Keratinocyte (primary cell): ENCODE results near the gene DENND4A. TPM values are rescaled to one million over a fixed set of nuclear protein-coding genes. Genes with fewer than 3 reads are reported as not detected.

Experiments used
- DNase-seq: peaks from one replicate; pipeline ENCODE4 v3.0.0-alpha.2; 2011; ENCODE audit warnings: low read depth, missing footprints, low spot score
- FAIRE-seq: peaks from 2 replicates; lab custom pipeline; 2011; peaks lifted over from hg19 to GRCh38; lab: Jason Lieb, UNC
- H2AFZ ChIP-seq: 2 replicates; pipeline ENCODE4 v1.6.0; 2012; ENCODE audit warnings: low read length, control low read depth, inconsistent platforms; ENCODE audit not compliant: control insufficient read depth
- H3K27ac ChIP-seq: 2 replicates; pipeline ENCODE4 v1.5.1; 2011; ENCODE audit warnings: low read length; ENCODE audit not compliant: control insufficient read depth, insufficient read depth
- H3K27me3 ChIP-seq: 3 replicates; pipeline ENCODE4 v1.6.0; 2011; ENCODE audit warnings: low read length; ENCODE audit not compliant: control insufficient read depth, insufficient read depth; ENCODE audit errors: extremely low read depth
- H3K36me3 ChIP-seq, 2 experiments: 2 replicates in 1 of 2; 3 replicates in 1 of 2; pipeline ENCODE4 v1.5.1; 2011; ENCODE audit warnings: low read length in 2 of 2, mild to moderate bottlenecking in 1 of 2; ENCODE audit not compliant: control insufficient read depth in 2 of 2, insufficient read depth in 2 of 2; ENCODE audit errors: extremely low read depth in 1 of 2
- H3K4me1 ChIP-seq: 3 replicates; pipeline ENCODE4 v1.5.1; 2011; ENCODE audit warnings: low read length; ENCODE audit not compliant: control insufficient read depth, insufficient read depth; ENCODE audit errors: extremely low read depth
- H3K4me2 ChIP-seq: 3 replicates; pipeline ENCODE4 v1.6.0; 2011; ENCODE audit warnings: low read depth, low read length; ENCODE audit not compliant: control insufficient read depth, insufficient read depth; ENCODE audit errors: extremely low read depth
- H3K4me3 ChIP-seq, 3 experiments: fragments of 200-600 bp in 1 of 3; sonication (generic) in 1 of 3; 2 replicates in 2 of 3; 3 replicates in 1 of 3; pipeline ENCODE4 v1.5.1; 2011 to 2016; ENCODE audit warnings: low read length in 3 of 3, mild to moderate bottlenecking in 3 of 3, control low read depth in 2 of 3, inconsistent platforms in 1 of 3, low read depth in 1 of 3, mixed read lengths in 1 of 3, mixed run types in 1 of 3, moderate library complexity in 1 of 3; ENCODE audit not compliant: control insufficient read depth in 2 of 3, insufficient read depth in 2 of 3; ENCODE audit errors: extremely low read depth in 1 of 3
- H3K79me2 ChIP-seq: 2 replicates; pipeline ENCODE4 v1.6.0; 2012; ENCODE audit warnings: low read length; ENCODE audit not compliant: control insufficient read depth, insufficient read depth
- H3K9ac ChIP-seq: 3 replicates; pipeline ENCODE4 v1.6.0; 2011; ENCODE audit warnings: low read length; ENCODE audit not compliant: control insufficient read depth, insufficient read depth; ENCODE audit errors: extremely low read depth
- H3K9me1 ChIP-seq: 3 replicates; pipeline ENCODE4 v1.6.0; 2011; ENCODE audit warnings: low read length; ENCODE audit not compliant: control insufficient read depth, insufficient read depth; ENCODE audit errors: extremely low read depth
- H3K9me3 ChIP-seq: 2 replicates; pipeline ENCODE4 v1.5.1; 2012; ENCODE audit warnings: low read depth, low read length; ENCODE audit not compliant: control insufficient read depth
- H4K20me1 ChIP-seq: 3 replicates; pipeline ENCODE4 v1.6.0; 2011; ENCODE audit warnings: low read length; ENCODE audit not compliant: control insufficient read depth, insufficient read depth; ENCODE audit errors: extremely low read depth
- CTCF ChIP-seq, 3 experiments: IDR thresholded peaks in 1 of 3; conservative IDR thresholded peaks in 1 of 3; optimal IDR thresholded peaks in 1 of 3; 2 replicates in 2 of 3; 3 replicates in 1 of 3; pipeline versions ENCODE3 to v1.5.1; 2011; ENCODE audit warnings: low read length in 3 of 3, mild to moderate bottlenecking in 3 of 3, moderate library complexity in 2 of 3, control low read depth in 1 of 3, inconsistent platforms in 1 of 3; ENCODE audit not compliant: insufficient read depth in 2 of 3; ENCODE audit errors: extremely low read depth in 1 of 3
- EZH2 ChIP-seq: IDR thresholded peaks from one replicate; pipeline ENCODE4 v1.6.1; 2012; ENCODE audit warnings: inconsistent platforms, mild to moderate bottlenecking, low read length, moderate library complexity
- dilution Hi-C: fragments of 300-500 bp; cut with MboI; formaldehyde crosslinking; loops from one replicate; pipeline ENCODE4 v1.7.0; 2020; ENCODE audit warnings: low sequenced_read_pairs; ENCODE audit not compliant: extremely low pct_ligation_motif_present
- polyA minus RNA-seq, 3 experiments: library from RNA; depleted of rRNA, polyadenylated mRNA; stranded (reverse); fragments of >200 nt; gene quantifications; 1 replicate in 1 of 3; 2 replicates in 1 of 3; 3 replicates in 1 of 3; pipeline ENCODE4 v1.2.3, GENCODE V29; 2011
- polyA plus RNA-seq, 5 experiments: library from polyadenylated mRNA; depleted of rRNA in 3 of 5; stranded (reverse) in 3 of 5; stranded (forward) in 1 of 5; unstranded in 1 of 5; fragments of >200 nt; gene quantifications; 1 replicate in 1 of 5; 2 replicates in 3 of 5; 3 replicates in 1 of 5; pipeline versions ENCODE4 v1.2.1 to v1.2.3, GENCODE V29; 2011 to 2012; ENCODE audit warnings: missing spikeins in 2 of 5, low read depth in 1 of 5, low replicate concordance in 1 of 5

Gene DENND4A
- 6.0 to 10.0 TPM (median 6.5 TPM) in 3 replicates for polyA plus RNA-seq
- polyA plus RNA-seq (2011; ENCODE audit: low read depth): 9.5 TPM
- 3.8 and 8.8 TPM in 2 replicates for polyA plus RNA-seq (2011; cell fraction: cytosol; rRNA removed)
- polyA plus RNA-seq (2011; cell fraction: nucleus; rRNA removed): 11.6 and 13.3 TPM in 2 replicates
- 3.3 and 6.9 TPM in 2 replicates for polyA plus RNA-seq (2012; ENCODE audit: low replicate concordance)
- polyA minus RNA-seq: 7.0 to 31.9 TPM (median 18.5 TPM) in 3 replicates
- 9.0 TPM for polyA minus RNA-seq (2011; cell fraction: cytosol; rRNA and poly(A)+ RNA removed)
- 23.4 and 39.9 TPM in 2 replicates for polyA minus RNA-seq (2011; cell fraction: nucleus; rRNA and poly(A)+ RNA removed)

DNA sequence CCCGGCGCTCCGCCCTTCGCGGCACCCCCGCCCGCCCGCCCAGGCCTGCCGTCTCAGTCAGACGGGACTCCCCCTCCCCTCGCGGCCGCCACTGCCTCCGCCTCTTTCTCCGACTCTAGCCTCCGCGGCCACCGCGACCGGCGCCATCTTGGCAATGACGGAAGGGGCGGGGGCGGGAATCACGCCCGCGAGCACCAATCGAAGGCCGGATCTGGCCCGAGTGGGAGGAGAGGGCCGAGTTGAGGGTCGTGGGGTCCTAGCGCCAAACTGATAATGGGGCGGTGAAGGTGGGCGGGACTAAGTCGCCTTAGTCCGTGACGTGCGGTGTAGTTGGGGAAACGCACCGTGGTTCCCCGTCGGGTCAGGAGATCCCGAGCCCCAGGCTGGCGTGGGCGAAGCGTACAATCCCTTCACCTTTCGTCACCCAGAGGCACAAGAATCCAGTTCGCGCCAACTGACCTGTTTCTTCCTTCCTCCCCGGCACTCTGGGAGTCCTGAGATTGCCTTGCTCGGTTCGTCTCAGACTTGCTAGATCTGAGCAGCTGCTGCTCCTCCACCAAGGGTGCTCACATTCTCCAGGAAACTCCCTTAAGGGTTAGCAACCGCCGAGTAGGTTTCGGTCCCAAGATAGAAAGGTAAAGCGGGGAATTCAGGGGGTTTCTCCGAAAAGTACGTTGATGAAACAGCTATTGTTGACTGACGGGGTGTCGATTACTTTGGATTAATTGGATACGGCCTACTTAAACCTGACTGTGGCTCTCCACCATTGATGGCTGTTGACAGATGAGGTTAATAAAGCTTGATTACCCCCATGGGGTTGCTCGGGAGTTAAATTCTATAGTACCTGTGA, at the start of gene DENND4A:
DENND4A (minus strand) TSS at position 156 of the 850 bp plus-strand sequence. CDS start 35,843 bp downstream, outside the sequence.
- peak within 1 kb of the TSS; percentile 89 for H2AFZ ChIP-seq
- dilution Hi-C loops: no loop called here
- TF ChIP-seq CTCF (optimal IDR thresholded peaks at IDR 0.05 in 1 of 3, IDR thresholded peaks at IDR 0.05 in 1 of 3, conservative IDR thresholded peaks at IDR 0.05 in 1 of 3; ENCODE audit: extremely low read depth in 1 of 3, insufficient read depth in 2 of 3, low read length in 3 of 3) (no peak), EZH2 (no peak)
- peaks cover 33% of the 10 kb centered on the region for H3K4me1 ChIP-seq
- H3K9me1 ChIP-seq: no peaks in the 10 kb centered on the region
- peak within 1 kb of the TSS; percentile 86 to 91 (median 90) for H3K4me3 ChIP-seq
- peak; percentile 34 for FAIRE-seq
- H3K36me3 ChIP-seq: no peaks in the 10 kb centered on the region
- peak within 1 kb of the TSS; percentile 95 for H3K9ac ChIP-seq
- H3K27ac ChIP-seq: peak within 1 kb of the TSS; percentile 98
- DNase-seq: peak; percentile 90
- H3K27me3 ChIP-seq: no peaks in the 10 kb centered on the region
- no peaks in the 10 kb centered on the region for H4K20me1 ChIP-seq
- H3K4me2 ChIP-seq: peak within 1 kb of the TSS; percentile 98
- H3K79me2 ChIP-seq: peaks cover 24% of the 10 kb centered on the region
- H3K9me3 ChIP-seq: no peaks in the 10 kb centered on the region

- H3K27me3 ChIP-seq: no peaks in the 10 kb centered on the region
- H4K20me1 ChIP-seq: no peaks in the 10 kb centered on the region
- no peak overlapping the region for H3K27ac ChIP-seq
- FAIRE-seq: no peak
- H3K4me1 ChIP-seq: peaks cover 4% of the 10 kb centered on the region
- no peaks in the 10 kb centered on the region for H3K9me1 ChIP-seq
- no peak for DNase-seq
- H3K36me3 ChIP-seq: no peaks in the 10 kb centered on the region
- no peak overlapping the region for H3K4me2 ChIP-seq
- H3K9ac ChIP-seq: no peak overlapping the region
- TF ChIP-seq CTCF (optimal IDR thresholded peaks at IDR 0.05 in 1 of 3, IDR thresholded peaks at IDR 0.05 in 1 of 3, conservative IDR thresholded peaks at IDR 0.05 in 1 of 3; ENCODE audit: extremely low read depth in 1 of 3, insufficient read depth in 2 of 3, low read length in 3 of 3) (no peak), EZH2 (no peak)
- H3K79me2 ChIP-seq: no peaks in the 10 kb centered on the region
- H3K4me3 ChIP-seq: no peak overlapping the region
- dilution Hi-C loops: no loop called here
- H3K9me3 ChIP-seq: no peaks in the 10 kb centered on the region
- H2AFZ ChIP-seq: no peak overlapping the region
Measured at GRCh38 chr15:65841121-65841930, 49.2 kb upstream of the DENND4A start.
